ENCODE results near the gene OSER1.

The OSER1 gene

GRCh38 chr20:44223721-44224120 lies 13.2 kb upstream of the OSER1 start:
- DNase-seq, result no peak

GRCh38 chr20:44222633-44223368 lies 12.2 kb upstream of the OSER1 start:
- no peak for DNase-seq

- no peak for DNase-seq
Measured at GRCh38 chr20:44222027-44222426, 11.5 kb upstream of the OSER1 start.

GRCh38 chr20:44221368-44221954 lies 10.9 kb upstream of the OSER1 start:
- no peak for DNase-seq

- no peak for DNase-seq
Measured at GRCh38 chr20:44219791-44220190, 9.2 kb upstream of the OSER1 start.

- DNase-seq, result no peak
Measured at GRCh38 chr20:44219170-44219730, 8.7 kb upstream of the OSER1 start.

GRCh38 chr20:44218446-44218845 lies 7.9 kb upstream of the OSER1 start:
- no peak for DNase-seq

GRCh38 chr20:44217342-44218092 lies 6.9 kb upstream of the OSER1 start:
- DNase-seq, result peak; percentile 77

- DNase-seq, result peak; percentile 74
Measured at GRCh38 chr20:44215125-44215524, 4.6 kb upstream of the OSER1 start.

GRCh38 chr20:44212792-44213191 lies 2.2 kb upstream of the OSER1 start:
- no peak for DNase-seq

- DNase-seq, result no peak
Measured at GRCh38 chr20:44211177-44212039, 837 bp upstream of the OSER1 start.

GRCh38 chr20:44209686-44210405 lies 725 bp downstream of the OSER1 start:
- DNase-seq, result no peak

GRCh38 chr20:44208770-44209169 lies 1.8 kb downstream of the OSER1 start:
- DNase-seq, result no peak

- no peak for DNase-seq
Measured at GRCh38 chr20:44208165-44208564, 2.4 kb downstream of the OSER1 start.

- DNase-seq, result no peak
Measured at GRCh38 chr20:44207126-44207723, 3.3 kb downstream of the OSER1 start.

- DNase-seq, result no peak
Measured at GRCh38 chr20:44206132-44206531, 4.4 kb downstream of the OSER1 start.

- no peak for DNase-seq
Measured at GRCh38 chr20:44204832-44205215, 5.7 kb downstream of the OSER1 start.

GRCh38 chr20:44204156-44204831 lies 6.3 kb downstream of the OSER1 start:
- no peak for DNase-seq

- DNase-seq, result no peak
Measured at GRCh38 chr20:44203161-44203560, 7.4 kb downstream of the OSER1 start.

GRCh38 chr20:44200983-44201382 lies 9.6 kb downstream of the OSER1 start:
- DNase-seq, result no peak

GRCh38 chr20:44200371-44200770 lies 10.2 kb downstream of the OSER1 start:
- no peak for DNase-seq

Data from activated CD8-positive, alpha-beta memory T cell treated with anti-CD3 and anti-CD28 coated beads, Interleukin-2, amount 50 U/mL, for 48 hours (primary cell).